ENCODE results near the gene IL23A.

Gene IL23A

DNA sequence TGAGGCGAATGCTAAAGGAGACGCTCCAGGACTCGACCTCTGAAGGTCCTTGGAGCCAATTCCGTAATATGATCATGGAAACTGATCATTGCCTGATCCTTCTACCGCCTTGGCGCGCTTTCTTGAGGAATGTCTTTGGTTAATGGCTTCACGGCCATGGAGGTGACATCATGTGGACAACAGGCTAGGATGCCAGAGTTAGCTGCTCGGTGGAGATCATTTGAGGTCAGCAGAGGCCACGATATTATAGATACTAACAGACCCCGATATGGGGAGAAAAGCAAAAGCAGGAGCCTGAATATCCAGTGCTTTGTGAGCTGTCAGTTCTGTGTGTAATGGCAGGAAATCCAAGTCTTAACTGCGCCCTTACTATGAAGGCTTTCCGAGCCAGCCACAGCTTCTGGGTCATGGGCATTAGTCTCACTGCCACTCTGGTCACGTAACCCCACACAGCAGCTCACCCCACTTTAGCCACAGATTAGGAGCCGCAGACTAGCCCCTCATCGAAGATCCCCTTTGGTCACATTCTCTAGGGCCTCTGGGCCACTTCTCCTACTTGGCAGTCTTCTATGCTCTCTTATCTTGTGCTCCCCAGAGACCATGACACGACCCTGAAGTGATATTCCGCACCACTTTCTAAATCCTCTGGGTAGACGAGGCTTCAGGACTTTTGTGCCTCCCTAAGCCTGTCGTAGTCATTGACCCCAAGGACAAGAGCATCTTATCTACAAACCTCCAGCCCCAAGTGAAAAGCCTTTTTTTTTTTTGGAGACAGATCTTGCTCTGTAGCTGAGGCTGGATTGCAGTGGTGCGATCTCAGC, 37.8 kb upstream of the IL23A start:
- H3K9me3 ChIP-seq (ENCODE audit: insufficient read depth, low read length) = no peaks in the 10 kb centered on the region
- H3K36me3 ChIP-seq (ENCODE audit: insufficient read depth, insufficient read length, low read length) = peaks cover 75% of the 10 kb centered on the region
- H3K4me1 ChIP-seq (ENCODE audit: insufficient read depth, insufficient read length) = peaks cover 2% of the 10 kb centered on the region
- no peak overlapping the region for H3K9ac ChIP-seq (ENCODE audit: insufficient read length, low read depth)
- H3K27me3 ChIP-seq (ENCODE audit: insufficient read depth, insufficient read length) = no peaks in the 10 kb centered on the region
- peak overlapping the region; percentile 21 for H3K4me3 ChIP-seq (ENCODE audit: insufficient read length, low read depth)
- no peak for DNase-seq (ENCODE audit: low read depth, low spot score)
- TF ChIP-seq ZNF274 (IDR thresholded peaks at IDR 0.05; ENCODE audit: low read depth, low read length) (no peak), SUZ12 (IDR thresholded peaks at IDR 0.05; ENCODE audit: extremely low read depth, insufficient read depth, insufficient read length) (no peak), YY1 (IDR thresholded peaks at IDR 0.05; ENCODE audit: insufficient read depth, insufficient read length) (no peak)

DNA sequence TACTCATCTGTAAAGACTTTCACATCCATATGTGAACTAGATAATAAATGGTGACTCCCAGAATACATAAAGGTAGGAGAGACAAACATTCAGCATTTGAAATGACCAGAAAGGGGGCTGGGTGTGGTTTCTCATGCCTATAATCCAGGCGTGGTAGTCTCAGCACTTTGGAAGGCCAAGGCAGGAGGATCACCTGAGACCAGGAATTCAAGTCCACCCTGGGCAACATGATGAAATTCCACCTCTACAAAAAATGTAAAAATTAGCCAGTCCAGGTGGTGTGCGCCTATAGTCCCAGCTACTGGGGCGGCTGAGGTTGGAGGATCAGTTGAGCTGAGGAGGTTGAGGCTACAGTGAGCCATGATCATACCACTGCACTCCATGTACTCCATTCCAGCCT, 34.4 kb upstream of the IL23A start:
- Histone ChIP-seq H3K9me3 (ENCODE audit: insufficient read depth, low read length) (no peaks in the 10 kb centered on the region), H3K9ac (ENCODE audit: insufficient read length, low read depth) (no peak overlapping the region), H3K4me3 (ENCODE audit: insufficient read length, low read depth) (no peak overlapping the region), H3K4me1 (ENCODE audit: insufficient read depth, insufficient read length) (peaks cover 2% of the 10 kb centered on the region), H3K36me3 (ENCODE audit: insufficient read depth, insufficient read length, low read length) (peaks cover 75% of the 10 kb centered on the region), H3K27me3 (ENCODE audit: insufficient read depth, insufficient read length) (no peaks in the 10 kb centered on the region)
- no peak for TF ChIP-seq ZNF274 (IDR thresholded peaks at IDR 0.05; ENCODE audit: low read depth, low read length)
- no peak for TF ChIP-seq SUZ12 (IDR thresholded peaks at IDR 0.05; ENCODE audit: extremely low read depth, insufficient read depth, insufficient read length)
- TF ChIP-seq YY1 (IDR thresholded peaks at IDR 0.05; ENCODE audit: insufficient read depth, insufficient read length) = no peak
- no peak for DNase-seq (ENCODE audit: low read depth, low spot score)

DNA sequence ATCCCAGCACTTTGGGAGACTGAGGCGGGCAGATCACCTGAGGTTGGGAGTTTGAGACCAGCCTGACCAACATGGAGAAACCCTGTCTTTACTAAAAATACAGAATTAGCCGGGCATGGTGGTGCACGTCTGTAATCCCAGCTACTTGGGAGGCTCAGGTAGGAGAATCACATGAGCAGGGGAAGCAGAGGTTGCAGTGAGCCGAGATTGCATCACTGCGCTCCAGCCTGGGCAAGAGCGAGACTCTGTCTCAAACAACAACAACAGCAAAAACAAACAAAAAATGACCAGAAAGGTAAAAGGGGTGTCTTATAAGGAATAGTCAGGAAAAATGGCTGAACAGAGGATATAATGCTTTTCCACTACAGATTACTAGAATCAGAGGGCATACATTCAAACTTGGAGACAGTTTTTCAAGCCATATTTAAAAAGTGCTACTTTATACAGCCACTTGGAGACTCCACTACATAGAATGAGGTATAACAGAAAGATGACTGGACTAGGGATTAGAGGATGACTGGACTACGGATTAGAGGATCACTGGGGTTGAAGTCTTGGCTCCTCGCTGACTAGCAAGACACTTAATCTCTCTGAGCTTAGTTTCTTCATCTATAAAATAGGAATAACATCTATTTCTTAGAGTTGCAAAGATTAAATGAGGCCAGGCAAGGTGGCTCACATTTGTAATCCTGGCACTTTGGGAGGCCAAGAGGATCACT, 33.7 kb upstream of the IL23A start:
- Histone ChIP-seq H3K4me1 (ENCODE audit: insufficient read depth, insufficient read length) (peaks cover 2% of the 10 kb centered on the region), H3K36me3 (ENCODE audit: insufficient read depth, insufficient read length, low read length) (peaks cover 81% of the 10 kb centered on the region), H3K9ac (ENCODE audit: insufficient read length, low read depth) (no peak overlapping the region), H3K4me3 (ENCODE audit: insufficient read length, low read depth) (no peak overlapping the region), H3K9me3 (ENCODE audit: insufficient read depth, low read length) (no peaks in the 10 kb centered on the region), H3K27me3 (ENCODE audit: insufficient read depth, insufficient read length) (no peaks in the 10 kb centered on the region)
- TF ChIP-seq SUZ12 (IDR thresholded peaks at IDR 0.05; ENCODE audit: extremely low read depth, insufficient read depth, insufficient read length) = no peak
- TF ChIP-seq YY1 (IDR thresholded peaks at IDR 0.05; ENCODE audit: insufficient read depth, insufficient read length) = no peak
- no peak for TF ChIP-seq ZNF274 (IDR thresholded peaks at IDR 0.05; ENCODE audit: low read depth, low read length)
- no peak for DNase-seq (ENCODE audit: low read depth, low spot score)

DNA sequence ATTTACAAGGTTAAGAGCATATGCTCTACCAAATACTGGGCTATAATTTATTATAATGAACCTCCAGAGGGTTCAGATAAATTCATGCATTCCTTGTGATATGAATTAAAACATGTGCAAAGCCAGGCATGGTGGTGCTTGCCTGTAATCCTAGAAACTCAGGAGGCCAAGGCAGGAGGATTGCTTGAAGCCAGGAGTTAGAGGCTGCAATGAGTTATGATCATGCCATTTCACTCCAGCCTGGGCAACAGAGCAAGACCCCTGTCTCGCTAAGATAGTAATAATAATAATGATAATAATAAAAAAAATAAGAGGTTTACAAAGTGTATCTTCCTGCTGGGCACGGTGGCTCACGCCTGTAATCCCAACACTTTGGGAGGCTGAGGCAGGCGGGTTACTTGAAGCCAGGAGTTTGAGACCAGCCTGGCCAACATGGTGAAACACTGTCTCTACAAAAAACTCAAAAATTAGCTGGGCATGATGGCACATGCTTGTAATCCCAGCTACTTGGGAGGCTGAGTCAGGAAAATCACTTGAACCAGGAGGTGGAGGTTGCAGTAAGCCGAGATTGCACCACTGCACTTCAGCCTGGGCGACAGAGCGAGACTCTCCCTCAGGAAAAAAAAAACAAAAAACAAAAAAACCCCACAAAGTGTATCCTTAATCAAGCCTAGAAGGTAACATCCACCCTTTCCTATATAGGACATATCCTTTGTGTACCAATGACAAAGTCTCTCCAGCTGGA, 31.3 kb upstream of the IL23A start:
- no peak for DNase-seq (ENCODE audit: low read depth, low spot score)
- no peaks in the 10 kb centered on the region for H3K4me1 ChIP-seq (ENCODE audit: insufficient read depth, insufficient read length)
- H3K9me3 ChIP-seq (ENCODE audit: insufficient read depth, low read length) = no peaks in the 10 kb centered on the region
- TF ChIP-seq YY1 (IDR thresholded peaks at IDR 0.05; ENCODE audit: insufficient read depth, insufficient read length) (no peak), ZNF274 (IDR thresholded peaks at IDR 0.05; ENCODE audit: low read depth, low read length) (no peak), SUZ12 (IDR thresholded peaks at IDR 0.05; ENCODE audit: extremely low read depth, insufficient read depth, insufficient read length) (no peak)
- H3K36me3 ChIP-seq (ENCODE audit: insufficient read depth, insufficient read length, low read length) = peaks cover 84% of the 10 kb centered on the region
- no peaks in the 10 kb centered on the region for H3K27me3 ChIP-seq (ENCODE audit: insufficient read depth, insufficient read length)
- no peak overlapping the region for H3K9ac ChIP-seq (ENCODE audit: insufficient read length, low read depth)
- no peak overlapping the region for H3K4me3 ChIP-seq (ENCODE audit: insufficient read length, low read depth)

DNA sequence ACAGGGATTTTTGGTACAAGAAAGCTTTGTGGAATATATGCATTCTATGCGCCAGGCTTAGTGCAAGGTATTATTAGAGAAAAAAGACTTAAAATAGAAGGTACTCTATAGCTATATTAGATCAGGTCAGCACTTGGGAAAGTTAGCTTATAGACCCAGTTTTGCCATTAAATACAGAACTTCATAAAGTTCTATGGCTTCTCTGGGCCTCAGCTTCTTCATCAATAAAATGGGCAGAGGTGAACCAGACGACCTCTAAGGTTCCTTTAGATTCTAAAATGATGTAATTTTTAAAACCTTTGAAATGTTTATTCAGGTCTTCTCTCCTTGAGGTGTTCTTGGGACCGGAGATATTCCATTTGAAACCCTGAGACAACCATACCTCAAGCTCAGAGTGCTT, 30.0 kb upstream of the IL23A start:
- TF ChIP-seq SUZ12 (IDR thresholded peaks at IDR 0.05; ENCODE audit: extremely low read depth, insufficient read depth, insufficient read length) = no peak
- TF ChIP-seq YY1 (IDR thresholded peaks at IDR 0.05; ENCODE audit: insufficient read depth, insufficient read length) = no peak
- no peak for TF ChIP-seq ZNF274 (IDR thresholded peaks at IDR 0.05; ENCODE audit: low read depth, low read length)
- peaks cover 84% of the 10 kb centered on the region for H3K36me3 ChIP-seq (ENCODE audit: insufficient read depth, insufficient read length, low read length)
- H3K9me3 ChIP-seq (ENCODE audit: insufficient read depth, low read length) = no peaks in the 10 kb centered on the region
- no peak overlapping the region for H3K9ac ChIP-seq (ENCODE audit: insufficient read length, low read depth)
- no peaks in the 10 kb centered on the region for H3K27me3 ChIP-seq (ENCODE audit: insufficient read depth, insufficient read length)
- no peaks in the 10 kb centered on the region for H3K4me1 ChIP-seq (ENCODE audit: insufficient read depth, insufficient read length)
- no peak for DNase-seq (ENCODE audit: low read depth, low spot score)
- H3K4me3 ChIP-seq (ENCODE audit: insufficient read length, low read depth) = no peak overlapping the region

DNA sequence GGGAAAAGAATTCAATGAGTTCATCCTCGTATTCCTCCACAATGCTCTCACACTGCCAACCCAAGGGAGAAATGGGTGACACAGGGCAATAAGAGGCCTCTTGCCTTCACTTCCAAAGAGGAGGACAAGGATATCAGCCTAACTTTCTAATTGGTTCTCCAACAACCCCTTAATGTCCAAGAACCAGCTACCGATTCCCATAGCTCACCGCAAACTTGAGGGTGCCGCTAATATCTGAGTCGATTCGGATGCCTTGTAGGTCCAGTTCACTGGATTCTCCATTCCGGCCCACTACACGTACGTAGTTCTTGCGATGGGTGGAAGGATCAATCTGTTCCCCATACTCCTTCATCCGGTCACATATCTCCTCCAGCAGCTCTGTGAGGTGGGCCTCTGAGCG, 27.7 kb upstream of the IL23A start:
- H3K9me3 ChIP-seq (ENCODE audit: insufficient read depth, low read length) = no peaks in the 10 kb centered on the region
- H3K36me3 ChIP-seq (ENCODE audit: insufficient read depth, insufficient read length, low read length) = peaks cover 74% of the 10 kb centered on the region
- no peak overlapping the region for H3K4me3 ChIP-seq (ENCODE audit: insufficient read length, low read depth)
- no peaks in the 10 kb centered on the region for H3K27me3 ChIP-seq (ENCODE audit: insufficient read depth, insufficient read length)
- H3K9ac ChIP-seq (ENCODE audit: insufficient read length, low read depth) = no peak overlapping the region
- no peak for TF ChIP-seq YY1 (IDR thresholded peaks at IDR 0.05; ENCODE audit: insufficient read depth, insufficient read length)
- TF ChIP-seq ZNF274 (IDR thresholded peaks at IDR 0.05; ENCODE audit: low read depth, low read length) = no peak
- TF ChIP-seq SUZ12 (IDR thresholded peaks at IDR 0.05; ENCODE audit: extremely low read depth, insufficient read depth, insufficient read length) = no peak
- no peak for DNase-seq (ENCODE audit: low read depth, low spot score)
- no peaks in the 10 kb centered on the region for H3K4me1 ChIP-seq (ENCODE audit: insufficient read depth, insufficient read length)

DNA sequence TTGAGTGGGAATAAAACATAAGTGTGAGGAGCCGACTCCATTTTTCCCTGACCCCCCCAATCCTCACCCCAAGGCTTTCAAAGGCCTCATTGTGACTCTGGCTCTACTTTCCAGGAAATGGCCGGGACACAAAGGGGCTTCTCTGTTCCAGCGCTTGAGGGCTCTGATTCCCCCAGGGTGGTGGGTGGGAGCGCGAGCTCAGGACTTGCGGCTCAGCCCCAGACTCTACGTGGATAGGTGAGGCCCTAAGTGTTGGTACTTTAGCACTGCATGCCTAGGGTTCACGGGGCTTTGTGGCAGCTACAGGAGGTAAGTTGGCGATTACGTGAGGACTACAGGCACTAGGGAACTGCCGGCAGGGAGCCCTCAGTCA, 23.4 kb upstream of the IL23A start:
- Histone ChIP-seq H3K4me1 (ENCODE audit: insufficient read depth, insufficient read length) (no peaks in the 10 kb centered on the region), H3K36me3 (ENCODE audit: insufficient read depth, insufficient read length, low read length) (peaks cover 48% of the 10 kb centered on the region), H3K27me3 (ENCODE audit: insufficient read depth, insufficient read length) (no peaks in the 10 kb centered on the region), H3K9me3 (ENCODE audit: insufficient read depth, low read length) (no peaks in the 10 kb centered on the region), H3K9ac (ENCODE audit: insufficient read length, low read depth) (peak overlapping the region; percentile 100), H3K4me3 (ENCODE audit: insufficient read length, low read depth) (peak overlapping the region; percentile 100)
- DNase-seq (ENCODE audit: low read depth, low spot score) = no peak
- TF ChIP-seq YY1 (IDR thresholded peaks at IDR 0.05; ENCODE audit: insufficient read depth, insufficient read length) = no peak
- no peak for TF ChIP-seq ZNF274 (IDR thresholded peaks at IDR 0.05; ENCODE audit: low read depth, low read length)
- no peak for TF ChIP-seq SUZ12 (IDR thresholded peaks at IDR 0.05; ENCODE audit: extremely low read depth, insufficient read depth, insufficient read length)
